GM12873 (cell line): ENCODE data around the gene KLF3.

Experiments used
- CTCF ChIP-seq: IDR thresholded peaks from 2 replicates; pipeline ENCODE4 v1.5.1; 2012; ENCODE audit warnings: low read depth, mild to moderate bottlenecking, moderate library complexity, low read length, control low read depth; ENCODE audit not compliant: insufficient read depth; ENCODE audit errors: missing control alignments

KLF3 gene

DNA sequence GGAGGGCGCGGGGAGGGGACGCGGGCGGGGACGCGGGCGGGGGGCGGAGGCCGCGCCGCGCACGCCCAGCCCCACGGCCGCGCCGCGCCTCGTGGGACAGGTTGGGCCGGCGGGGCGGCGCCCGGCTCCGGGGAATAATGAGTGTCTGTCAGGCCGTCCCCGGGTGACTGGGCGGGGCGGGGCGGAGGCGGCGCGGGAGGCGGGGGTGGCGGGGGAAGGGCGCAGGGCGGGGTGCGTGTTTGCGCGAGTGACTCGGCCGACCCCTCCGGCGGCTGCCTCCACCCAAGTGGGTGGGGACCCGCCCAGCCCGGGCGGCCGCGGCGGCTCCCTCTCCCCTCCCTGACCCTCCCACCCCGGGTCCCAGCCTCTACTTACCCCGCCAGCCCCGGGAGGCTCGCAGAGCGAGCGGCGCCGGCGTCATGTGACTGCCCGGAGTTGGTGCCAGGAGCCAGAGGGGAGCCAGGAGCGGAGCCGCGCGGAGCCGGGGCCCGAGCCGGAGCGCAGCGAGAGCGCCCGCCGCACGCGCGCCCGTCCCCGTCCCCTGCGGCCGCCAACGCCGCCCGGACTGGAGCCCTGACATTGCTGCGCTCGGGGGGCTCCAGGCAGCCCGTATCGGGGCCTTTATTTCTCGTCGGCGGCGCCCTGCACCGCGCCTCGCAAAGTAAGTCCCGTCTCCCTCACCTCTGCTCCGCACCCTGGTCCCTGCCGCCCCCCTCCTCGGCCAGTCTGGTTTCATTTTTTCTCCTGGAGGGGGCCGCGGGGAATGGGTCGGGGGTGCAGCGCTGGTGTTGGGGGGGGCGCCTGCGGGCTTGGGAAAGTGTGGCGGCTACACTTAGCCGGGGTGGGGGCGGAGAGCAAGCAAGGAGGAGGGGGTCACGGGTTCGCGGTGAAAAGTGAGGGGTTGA, at the start of gene KLF3:
Gene KLF3, plus strand, starts transcription at position 399 of the 905 bp plus-strand sequence. CDS start 16,427 bp downstream, outside the sequence.
- TF ChIP-seq CTCF, result no peak

- TF ChIP-seq CTCF, result no peak
Measured at GRCh38 chr4:38614231-38614630, 49.8 kb upstream of the KLF3 start.

DNA sequence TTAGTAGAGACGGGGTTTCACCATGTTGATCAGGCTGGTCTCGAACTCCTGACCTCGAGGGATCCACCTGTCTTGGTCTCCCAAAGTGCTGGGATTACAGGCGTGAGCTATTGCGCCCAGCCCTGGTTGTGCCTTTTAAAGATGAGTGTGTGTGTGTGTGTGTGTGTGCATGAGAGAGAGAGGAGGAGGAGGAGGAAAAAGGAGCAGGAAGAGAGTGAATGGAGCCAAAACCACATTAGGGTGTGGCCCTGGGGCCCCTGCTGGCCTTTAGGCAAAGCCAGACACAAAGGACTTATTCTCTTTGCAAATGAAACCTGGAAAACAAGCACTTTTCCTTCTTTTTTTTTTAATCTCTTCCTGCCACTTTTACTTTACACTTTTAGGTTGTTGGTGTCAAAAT, 48.2 kb upstream of the KLF3 start:
- TF ChIP-seq CTCF, result no peak

- TF ChIP-seq CTCF, result no peak
Measured at GRCh38 chr4:38618505-38618904, 45.5 kb upstream of the KLF3 start.

GRCh38 chr4:38619316-38619715, 44.7 kb upstream of the KLF3 start:
- no peak for TF ChIP-seq CTCF

DNA sequence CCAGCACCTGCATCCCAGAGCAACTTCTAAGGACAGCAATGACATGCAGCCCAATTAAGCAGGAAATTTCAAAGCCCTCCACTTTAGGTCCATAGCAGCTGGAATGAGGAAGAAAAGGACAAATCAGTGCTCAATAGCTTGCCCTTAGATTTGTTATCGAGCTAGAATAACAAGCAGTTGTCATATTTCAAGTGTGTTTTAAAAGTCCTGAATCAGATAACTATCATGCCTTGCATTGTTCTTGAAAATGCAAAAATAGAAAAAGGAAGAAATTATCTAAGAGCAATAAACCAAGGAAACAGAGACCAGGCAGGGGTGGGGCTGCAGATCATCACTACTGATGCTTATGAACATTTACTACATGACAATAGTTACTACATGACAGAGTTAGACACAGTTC, 43.9 kb upstream of the KLF3 start:
- TF ChIP-seq CTCF, result no peak

DNA sequence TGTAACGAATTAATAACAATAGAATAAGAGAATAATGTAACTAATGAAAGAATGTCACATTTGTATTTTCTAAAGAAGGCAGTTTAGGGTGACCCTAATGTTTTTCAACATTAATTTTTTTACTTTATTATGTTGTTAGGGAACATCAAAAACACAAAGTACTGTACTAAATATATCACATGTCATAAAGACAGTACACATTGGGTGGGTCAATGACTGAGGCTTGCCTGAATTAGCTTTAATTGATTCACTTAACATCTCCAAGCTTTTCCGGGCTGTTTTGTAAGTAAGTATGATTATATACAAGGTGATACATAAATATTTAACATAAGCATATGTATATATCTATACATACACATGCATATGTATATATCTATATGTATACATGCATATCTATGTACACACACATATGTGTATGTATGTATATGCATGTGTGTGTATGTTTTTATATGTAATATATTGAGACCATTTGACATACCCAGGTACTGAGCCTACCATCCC, 43.4 kb upstream of the KLF3 start:
- TF ChIP-seq CTCF, result no peak
